Measurements from ENCODE around the gene PDIK1L.

The PDIK1L gene

GRCh38 chr1:26168410-26169197 is 57.0 kb downstream of the PDIK1L start, which contains the start of gene C1orf232:
Gene C1orf232, minus strand, starts transcription at chr1:26168963. Its CDS starts 464 bp downstream, at chr1:26168499.
- Histone ChIP-seq H3K27ac (peak within 1 kb of the TSS; percentile 54; the same call in 1 of the 2 replicates), H3K36me3 (peaks cover 3% of the 10 kb centered on the region; the same call in 1 of the 2 replicates), H3K4me3 (ENCODE audit: low read depth, low read length) (peak within 1 kb of the TSS; percentile 62), H3K9me3 (ENCODE audit: severe bottlenecking) (no peaks in the 10 kb centered on the region), H3K27me3 (ENCODE audit: insufficient read depth, low read depth, severe bottlenecking) (no peaks in the 10 kb centered on the region)
- DNase-seq: no peak
- no peak for TF ChIP-seq CTCF (IDR thresholded peaks at IDR 0.05; ENCODE audit: low read depth, low read length)

- no peak for DNase-seq
- no peak overlapping the region for H3K4me3 ChIP-seq (ENCODE audit: low read depth, low read length)
- TF ChIP-seq CTCF (IDR thresholded peaks at IDR 0.05; ENCODE audit: low read depth, low read length): no peak
- no peaks in the 10 kb centered on the region for H3K9me3 ChIP-seq (ENCODE audit: severe bottlenecking)
- H3K27ac ChIP-seq: no peak overlapping the region
- peaks cover 3% of the 10 kb centered on the region; the same call in 1 of the 2 replicates for H3K36me3 ChIP-seq
- H3K27me3 ChIP-seq (ENCODE audit: insufficient read depth, low read depth, severe bottlenecking): no peaks in the 10 kb centered on the region
Measured at GRCh38 chr1:26169198-26169554, 57.6 kb downstream of the PDIK1L start.

GRCh38 chr1:26169669-26170471 is 58.2 kb downstream of the PDIK1L start, which contains the start of gene ZNF593:
Gene ZNF593, plus strand, starts transcription at chr1:26169908. Its CDS starts 76 bp downstream, at chr1:26169984.
- peak; percentile 91 for DNase-seq
- H3K27me3 ChIP-seq (ENCODE audit: insufficient read depth, low read depth, severe bottlenecking): no peaks in the 10 kb centered on the region
- H3K4me3 ChIP-seq (ENCODE audit: low read depth, low read length): peak within 1 kb of the TSS; percentile 62
- peak; percentile 98 for TF ChIP-seq CTCF (IDR thresholded peaks at IDR 0.05; ENCODE audit: low read depth, low read length)
- no peaks in the 10 kb centered on the region for H3K9me3 ChIP-seq (ENCODE audit: severe bottlenecking)
- peaks cover 3% of the 10 kb centered on the region; the same call in 1 of the 2 replicates for H3K36me3 ChIP-seq
- peak within 1 kb of the TSS; percentile 54; the same call in 1 of the 2 replicates for H3K27ac ChIP-seq

- TF ChIP-seq CTCF (IDR thresholded peaks at IDR 0.05; ENCODE audit: low read depth, low read length): no peak
- H3K27ac ChIP-seq: 0 out of 2 replicates have a peak overlapping the region, but pooled peaks have one; percentile 54
- DNase-seq: no peak
- H3K36me3 ChIP-seq: peaks cover 3% of the 10 kb centered on the region; the same call in 1 of the 2 replicates
- no peaks in the 10 kb centered on the region for H3K9me3 ChIP-seq (ENCODE audit: severe bottlenecking)
- H3K27me3 ChIP-seq (ENCODE audit: insufficient read depth, low read depth, severe bottlenecking): no peaks in the 10 kb centered on the region
- peak overlapping the region; percentile 62 for H3K4me3 ChIP-seq (ENCODE audit: low read depth, low read length)
Measured at GRCh38 chr1:26170472-26170821, 58.8 kb downstream of the PDIK1L start.

- Histone ChIP-seq H3K4me3 (ENCODE audit: low read depth, low read length) (no peak within 1 kb of the TSS), H3K9me3 (ENCODE audit: severe bottlenecking) (no peaks in the 10 kb centered on the region), H3K27me3 (ENCODE audit: insufficient read depth, low read depth, severe bottlenecking) (no peaks in the 10 kb centered on the region), H3K27ac (no peak within 1 kb of the TSS), H3K36me3 (peaks cover 3% of the 10 kb centered on the region; the same call in 1 of the 2 replicates)
- DNase-seq: peak; percentile 91
- TF ChIP-seq CTCF (IDR thresholded peaks at IDR 0.05; ENCODE audit: low read depth, low read length): no peak
Measured at GRCh38 chr1:26171084-26172072, 59.8 kb downstream of the PDIK1L start, which contains the start of gene ZNF593OS. Gene ZNF593OS, minus strand, starts transcription at chr1:26171832. Its CDS starts 171 bp downstream, at chr1:26171661.
